Testis (tissue), 2 donors: Measurements from ENCODE around the gene FGF19.

Experiments
- CTCF ChIP-seq, 3 experiments: fragments of 450-650 bp in 2 of 3; fragments of 200-600 bp in 1 of 3; sonication (generic) in 1 of 3; IDR thresholded peaks; one replicate each; pipeline ENCODE4 v1.5.1; 2016 to 2019; ENCODE audit warnings: antibody characterized with exemption in 3 of 3, mild to moderate bottlenecking in 2 of 3, moderate library complexity in 1 of 3
- POLR2A ChIP-seq: fragments of 450-650 bp; IDR thresholded peaks from one replicate; pipeline ENCODE4 v1.6.1; 2017; ENCODE audit warnings: antibody characterized with exemption, mild to moderate bottlenecking, moderate library complexity

DNA sequence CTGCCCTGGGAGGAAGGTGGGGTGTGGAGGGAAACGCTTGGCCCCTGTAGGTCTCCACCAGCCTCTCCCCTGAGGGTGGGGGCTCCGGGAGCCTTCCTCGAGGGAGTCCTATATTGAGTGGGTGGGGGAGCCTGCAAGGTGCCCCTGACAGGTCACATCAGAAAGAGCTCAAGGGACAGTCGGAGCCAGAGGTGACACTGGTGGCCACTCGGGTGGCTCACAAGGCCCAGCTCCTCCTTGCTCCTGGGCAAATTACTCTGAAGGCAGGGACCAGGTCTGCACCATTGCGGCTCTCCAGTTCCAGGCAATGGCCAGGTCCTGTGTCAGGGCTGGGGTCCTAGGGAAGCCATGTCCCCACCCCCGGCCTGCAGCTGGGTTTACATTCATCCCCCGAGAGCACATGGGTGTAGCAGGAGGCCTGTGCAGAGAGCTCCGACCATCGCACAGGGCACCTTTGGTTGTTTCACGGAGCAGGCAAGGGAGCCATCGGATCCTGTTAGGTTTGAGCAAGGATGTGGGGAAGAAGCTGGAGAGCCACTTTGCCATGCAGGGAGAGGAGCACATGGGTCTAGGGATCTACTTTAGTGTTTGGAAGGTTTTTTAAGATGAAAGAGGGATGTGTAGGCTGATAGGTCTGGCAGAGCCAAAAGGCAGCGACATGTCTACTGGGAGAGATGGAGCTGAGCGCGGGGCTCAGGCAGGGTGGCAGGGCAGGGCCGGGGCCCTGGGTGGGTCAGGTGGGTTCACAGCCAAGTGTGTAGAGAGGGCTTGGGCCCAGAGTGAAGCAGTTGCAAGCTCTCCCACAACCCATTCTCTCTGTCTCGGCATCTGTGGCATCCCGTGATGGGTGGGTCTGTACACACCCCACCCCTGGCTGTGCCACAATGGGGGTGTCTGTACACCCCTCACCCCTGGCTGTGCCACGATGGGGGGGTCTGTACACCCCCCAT lies 48.1 kb downstream of the FGF19 start:
- TF ChIP-seq CTCF (IDR thresholded peaks at IDR 0.05) (no peak), POLR2A (no peak)
